ENCODE measurements around the gene STRAP. TPM values are rescaled to one million over a fixed set of nuclear protein-coding genes. Genes with fewer than 3 reads are reported as not detected.

Gene STRAP, protein sequence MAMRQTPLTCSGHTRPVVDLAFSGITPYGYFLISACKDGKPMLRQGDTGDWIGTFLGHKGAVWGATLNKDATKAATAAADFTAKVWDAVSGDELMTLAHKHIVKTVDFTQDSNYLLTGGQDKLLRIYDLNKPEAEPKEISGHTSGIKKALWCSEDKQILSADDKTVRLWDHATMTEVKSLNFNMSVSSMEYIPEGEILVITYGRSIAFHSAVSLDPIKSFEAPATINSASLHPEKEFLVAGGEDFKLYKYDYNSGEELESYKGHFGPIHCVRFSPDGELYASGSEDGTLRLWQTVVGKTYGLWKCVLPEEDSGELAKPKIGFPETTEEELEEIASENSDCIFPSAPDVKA
- total RNA-seq (2014; rRNA removed; shearing (Covaris generic)) = 156 and 176 TPM in 2 replicates

- DNase-seq (ENCODE audit: low spot score) = peak; percentile 97
Measured at GRCh38 chr12:15882118-15882971, at the start of gene STRAP. TSS of gene STRAP (plus strand) at chr12:15882387. CDS start at chr12:15882708, 321 bp downstream.

- no peak for DNase-seq (ENCODE audit: low spot score)
Measured at GRCh38 chr12:15834575-15834974, 47.6 kb upstream of the STRAP start.

DNA sequence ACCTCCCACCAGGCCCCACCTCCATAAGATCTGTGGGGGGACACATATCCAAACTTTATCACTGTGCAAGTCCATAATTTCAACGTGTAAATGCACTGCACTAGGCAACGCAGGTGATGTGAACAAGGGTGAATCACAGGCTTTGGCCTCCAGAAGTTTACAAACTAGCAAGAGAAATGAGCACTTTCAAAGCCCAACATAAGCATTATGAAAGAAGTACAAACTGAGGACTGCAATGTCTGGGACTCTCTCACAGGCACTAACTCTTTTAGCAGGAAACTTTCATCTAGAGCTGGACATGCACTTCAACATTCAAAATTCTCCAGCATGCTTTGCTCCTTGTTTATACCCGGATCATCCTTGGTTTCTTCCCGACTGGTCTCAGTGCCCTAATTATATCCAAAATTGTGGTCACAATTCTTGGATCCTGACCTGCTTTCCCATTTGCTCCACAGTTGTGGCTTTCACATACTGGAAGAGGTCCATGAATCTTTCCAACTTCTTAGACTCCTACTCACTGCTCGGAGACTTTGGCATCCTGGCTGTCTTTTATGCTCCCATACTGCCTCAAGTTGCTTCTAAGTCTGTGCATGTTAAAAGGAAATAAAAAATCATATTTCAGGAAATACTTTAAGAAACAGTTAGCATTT lies 44.9 kb upstream of the STRAP start:
- DNase-seq (ENCODE audit: low spot score) = peak; percentile 40

GRCh38 chr12:15839041-15839440 lies 43.1 kb upstream of the STRAP start:
- DNase-seq (ENCODE audit: low spot score) = no peak

GRCh38 chr12:15839682-15840081 lies 42.5 kb upstream of the STRAP start:
- no peak for DNase-seq (ENCODE audit: low spot score)

DNA sequence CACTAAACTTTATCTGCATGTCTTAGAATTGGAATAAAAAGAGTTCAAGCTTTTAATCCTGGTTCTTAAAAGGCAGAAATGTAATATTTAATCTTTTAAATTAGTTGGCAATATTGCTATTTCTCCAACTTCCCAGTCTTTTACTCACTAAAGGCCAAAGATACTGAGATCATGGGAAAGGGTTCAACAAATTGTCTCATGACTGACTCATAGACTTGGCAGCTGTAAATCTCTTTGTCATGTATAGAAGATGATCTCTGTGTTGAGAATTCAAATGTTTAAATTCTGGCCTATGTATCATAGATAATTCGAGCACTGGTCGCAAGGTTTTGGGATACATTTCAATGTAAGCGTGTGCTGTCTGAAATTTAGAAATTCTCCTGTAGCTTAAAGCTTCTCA lies 40.1 kb upstream of the STRAP start:
- DNase-seq (ENCODE audit: low spot score) = no peak

DNA sequence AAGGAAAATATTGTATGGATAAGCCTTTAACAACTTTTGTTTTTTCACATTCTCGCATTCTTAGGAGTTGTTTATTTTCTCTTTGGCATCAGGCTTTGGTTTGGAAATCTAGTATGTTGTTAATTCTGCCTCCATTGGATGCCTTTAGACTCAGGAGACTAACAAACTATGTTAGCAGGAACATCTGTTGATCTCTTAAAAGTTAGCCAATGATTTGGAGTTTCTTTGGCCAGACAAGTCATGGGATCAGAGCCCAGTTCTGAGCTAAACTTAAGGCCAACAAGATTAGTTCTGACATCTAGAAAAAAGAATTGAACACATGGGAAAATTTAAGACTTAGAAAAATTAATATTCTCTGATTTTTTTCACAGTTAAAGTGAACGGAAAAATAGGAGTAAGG lies 35.3 kb upstream of the STRAP start:
- DNase-seq (ENCODE audit: low spot score) = no peak

DNA sequence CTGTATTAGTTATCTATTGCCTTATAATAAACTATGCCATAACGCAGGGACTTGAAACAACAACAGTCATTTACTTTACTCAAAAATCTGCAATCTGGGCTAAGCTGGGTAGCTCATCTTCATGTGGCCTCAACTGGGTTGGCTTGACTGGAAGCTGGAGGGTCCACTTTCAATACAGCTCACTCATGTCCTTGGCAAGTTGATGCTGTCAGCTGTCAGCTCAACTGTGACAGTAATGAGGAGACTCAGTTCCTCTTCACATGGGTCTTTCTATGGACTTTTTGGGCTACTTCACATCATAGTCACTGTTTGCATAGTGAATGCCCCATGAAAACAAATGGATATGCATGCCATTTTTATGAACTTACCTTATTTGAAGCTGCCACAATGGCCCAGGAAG lies 33.6 kb upstream of the STRAP start:
- DNase-seq (ENCODE audit: low spot score) = no peak

DNA sequence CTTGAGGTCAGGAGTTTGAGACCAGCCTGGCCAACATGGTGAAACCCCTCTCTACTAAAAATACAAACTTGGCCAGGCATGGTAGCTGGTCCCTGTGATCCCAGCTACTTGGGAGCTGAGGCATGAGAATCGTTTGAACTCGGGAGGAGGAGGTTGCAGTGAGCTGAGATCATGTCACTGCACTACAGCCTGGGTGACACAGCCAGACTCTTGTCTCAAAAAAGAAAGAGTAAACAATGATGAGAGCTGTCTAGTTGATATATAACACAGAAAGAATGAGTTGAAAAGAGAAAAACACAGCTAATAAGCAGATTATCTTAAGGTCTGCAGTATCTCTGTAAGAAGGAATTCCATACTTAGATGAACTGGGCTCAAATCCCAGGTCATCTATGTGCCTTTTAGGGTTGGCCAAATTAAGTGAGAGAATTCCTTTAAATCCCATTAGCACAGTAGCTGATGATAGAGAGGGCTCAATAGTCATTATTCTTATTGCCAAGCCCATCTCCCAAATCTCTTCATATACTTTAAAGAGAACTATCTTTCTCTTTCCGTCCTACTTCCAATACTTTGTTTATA lies 31.1 kb upstream of the STRAP start:
- DNase-seq (ENCODE audit: low spot score) = no peak

GRCh38 chr12:15851919-15852318 lies 30.3 kb upstream of the STRAP start:
- no peak for DNase-seq (ENCODE audit: low spot score)

DNA sequence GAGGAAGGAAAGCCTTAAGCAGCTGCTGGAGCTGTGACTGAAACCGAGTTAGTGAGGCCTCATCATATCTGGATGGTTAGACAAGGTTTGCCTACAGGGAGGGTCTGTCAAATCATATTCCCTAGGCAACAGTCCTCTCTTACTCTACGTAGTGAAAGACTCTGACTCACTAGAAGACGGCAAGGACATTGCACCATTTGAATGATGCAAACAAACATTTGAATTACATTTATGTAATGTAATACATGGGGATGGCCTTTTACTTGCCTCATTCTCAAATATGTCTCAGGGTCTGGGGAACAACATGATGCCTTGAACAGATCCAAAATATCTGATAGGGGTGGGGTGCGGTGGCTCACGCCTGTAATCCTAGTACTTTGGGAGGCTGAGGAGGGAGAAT lies 29.8 kb upstream of the STRAP start:
- peak; percentile 26 for DNase-seq (ENCODE audit: low spot score)

GRCh38 chr12:15853877-15854276 lies 28.3 kb upstream of the STRAP start:
- no peak for DNase-seq (ENCODE audit: low spot score)

DNA sequence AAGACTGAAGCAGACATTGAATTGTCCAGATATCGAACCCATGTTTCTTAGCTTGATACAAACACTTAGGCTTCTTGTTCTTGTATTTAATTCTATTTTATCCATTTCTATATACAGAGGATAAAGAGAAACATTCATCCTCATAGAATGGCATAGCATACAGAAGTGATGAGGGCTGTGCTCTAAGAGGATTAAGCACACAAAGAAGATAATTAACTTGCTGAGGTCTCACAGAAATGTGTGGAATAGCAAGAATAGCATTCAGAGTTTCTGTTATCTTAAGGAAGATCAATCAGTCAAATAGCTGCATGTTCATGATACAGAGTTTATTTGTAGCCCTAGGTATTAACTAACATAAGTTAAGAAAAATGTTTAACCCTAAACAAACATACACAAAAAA lies 27.3 kb upstream of the STRAP start:
- no peak for DNase-seq (ENCODE audit: low spot score)

DNA sequence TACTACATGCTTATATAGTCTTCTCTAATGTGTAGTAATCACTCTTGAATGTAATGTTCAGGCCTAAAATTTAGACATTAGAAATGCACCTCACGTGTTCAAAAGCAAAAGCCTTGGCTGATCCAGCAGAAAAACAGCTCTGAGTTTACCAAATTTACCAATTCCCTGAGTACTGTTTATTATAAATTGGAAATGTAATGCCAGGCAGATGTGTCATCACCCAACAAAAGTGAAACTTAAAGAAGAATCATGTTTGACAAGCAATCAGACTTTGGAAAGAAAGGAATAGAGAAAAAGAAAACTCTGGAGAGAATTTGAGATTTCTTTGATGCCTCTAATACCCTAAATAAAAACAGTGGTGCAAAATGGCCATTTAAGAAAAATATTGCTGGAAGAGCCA lies 26.5 kb upstream of the STRAP start:
- no peak for DNase-seq (ENCODE audit: low spot score)

DNA sequence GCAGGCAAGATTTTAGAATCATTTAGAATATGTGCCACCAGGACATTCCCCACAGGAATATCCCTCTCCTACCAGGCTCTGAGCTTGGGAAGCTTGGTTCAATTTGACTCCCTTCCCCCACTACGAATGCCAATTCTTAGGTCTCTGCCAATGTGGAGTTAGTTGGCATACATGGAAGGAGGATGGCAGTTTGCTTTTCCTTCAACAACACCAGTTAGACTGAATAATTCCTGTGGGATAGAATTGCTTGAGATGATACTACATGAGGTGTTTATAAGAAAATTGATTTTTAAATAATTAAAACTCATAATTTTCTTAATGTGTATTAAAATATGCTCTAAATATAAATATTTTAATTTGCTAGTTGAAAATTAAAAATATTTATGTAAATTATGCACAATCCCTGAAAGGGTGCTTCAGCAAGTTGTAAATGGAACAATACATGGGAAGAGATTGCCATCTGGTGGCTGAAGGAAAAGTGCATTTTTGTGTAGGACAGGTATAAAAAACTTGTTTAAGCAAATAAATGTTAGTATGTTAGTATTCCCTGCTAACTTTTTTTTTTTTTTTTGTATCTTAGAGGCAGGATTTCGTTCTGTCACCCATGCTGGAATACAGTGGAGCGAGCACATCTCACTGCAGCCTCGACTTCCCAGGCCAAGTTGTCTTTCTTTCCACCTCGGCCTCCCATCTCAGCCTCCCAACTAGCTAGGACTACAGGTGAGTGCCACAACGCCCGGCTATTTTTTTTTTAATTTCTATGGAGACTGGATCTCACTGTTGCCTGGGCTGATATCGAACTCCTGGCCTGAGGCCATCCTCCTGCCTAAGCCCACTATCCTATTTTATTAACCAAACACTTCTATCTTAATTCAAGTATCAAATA lies 25.8 kb upstream of the STRAP start:
- DNase-seq (ENCODE audit: low spot score) = peak; percentile 68

- DNase-seq (ENCODE audit: low spot score) = no peak
Measured at GRCh38 chr12:15858353-15858752, 23.8 kb upstream of the STRAP start.

GRCh38 chr12:15859116-15859515 lies 23.1 kb upstream of the STRAP start:
- DNase-seq (ENCODE audit: low spot score) = no peak

- DNase-seq (ENCODE audit: low spot score) = peak; percentile 25
Measured at GRCh38 chr12:15861404-15861803, 20.8 kb upstream of the STRAP start.

DNA sequence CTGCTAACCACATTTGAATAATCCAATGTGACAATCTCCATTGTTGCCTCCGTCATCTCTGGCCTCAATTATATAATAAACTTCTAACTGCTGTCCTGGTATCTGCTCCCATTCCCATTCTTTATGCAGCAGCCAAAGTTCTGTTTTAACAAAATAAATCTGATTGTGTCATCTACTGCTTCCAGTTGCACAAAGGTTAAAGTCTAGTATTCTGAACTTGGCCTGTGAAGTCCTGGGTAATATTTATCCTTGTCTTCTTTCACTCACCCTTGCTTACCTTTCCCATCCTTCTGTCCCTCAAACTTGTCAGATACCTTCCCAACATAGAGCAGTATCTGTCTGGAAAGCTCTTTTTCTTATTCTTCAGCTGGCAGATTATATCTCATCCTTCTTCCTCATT lies 19.3 kb upstream of the STRAP start:
- no peak for DNase-seq (ENCODE audit: low spot score)

- peak; percentile 32 for DNase-seq (ENCODE audit: low spot score)
Measured at GRCh38 chr12:15863372-15863771, 18.8 kb upstream of the STRAP start.

DNA sequence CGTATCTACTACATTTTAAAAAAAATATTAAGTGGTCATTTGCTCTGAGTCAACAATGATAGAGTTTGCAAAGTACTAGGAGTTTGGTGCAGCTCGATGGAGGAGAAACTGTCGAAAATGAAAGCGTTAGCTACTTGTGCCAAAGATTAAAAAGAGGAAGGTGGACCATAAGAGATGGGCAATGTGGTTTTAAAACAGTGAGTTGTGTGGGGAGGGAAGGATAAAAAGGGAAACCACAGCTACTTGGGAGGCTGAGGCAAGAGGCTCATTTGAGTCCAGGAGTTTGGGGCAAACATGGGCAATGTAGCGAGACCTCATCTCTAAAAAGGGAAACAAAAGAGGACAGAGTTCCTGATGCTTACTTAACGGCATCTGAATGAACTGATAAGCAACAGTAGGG lies 18.2 kb upstream of the STRAP start:
- no peak for DNase-seq (ENCODE audit: low spot score)
